ENCODE measurements around the gene IKZF2. TPM values are rescaled to one million over a fixed set of nuclear protein-coding genes. Genes with fewer than 3 reads are reported as not detected.

The IKZF2 gene
- total and polyA plus RNA-seq, 4 donors = 0.35 to 4.7 (median 2.5) TPM

DNA sequence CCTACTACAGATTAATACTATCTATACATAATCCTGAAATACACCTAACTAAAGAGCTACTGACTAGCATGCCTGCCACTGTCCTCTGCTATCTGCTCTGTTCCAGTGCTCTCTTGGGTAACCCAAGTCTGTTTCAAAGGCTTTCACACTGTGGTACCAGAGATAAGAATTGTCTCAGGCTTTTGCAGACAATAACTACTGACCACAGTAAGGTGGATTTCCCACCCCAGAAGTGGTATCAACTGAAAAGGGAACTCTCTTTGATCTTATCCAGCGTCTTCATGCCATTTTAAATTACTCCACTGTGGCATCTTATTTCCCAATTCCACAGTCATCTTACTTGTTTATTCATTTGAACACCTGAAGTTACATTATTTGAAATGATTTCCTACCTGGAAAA lies 190.2 kb downstream of the IKZF2 start:
- H3K36me3 ChIP-seq (ENCODE audit: control insufficient read depth in 4 of 4, insufficient read depth in 3 of 4, low read depth in 1 of 4, low read length in 3 of 4) = no peaks in the 10 kb centered on the region
- no peaks in the 10 kb centered on the region for H3K27me3 ChIP-seq (ENCODE audit: control insufficient read depth in 4 of 4, insufficient read depth in 4 of 4, low read length in 3 of 4)
- no peak for TF ChIP-seq RXRA (IDR thresholded peaks at IDR 0.05)
- TF ChIP-seq, protein P1, sequence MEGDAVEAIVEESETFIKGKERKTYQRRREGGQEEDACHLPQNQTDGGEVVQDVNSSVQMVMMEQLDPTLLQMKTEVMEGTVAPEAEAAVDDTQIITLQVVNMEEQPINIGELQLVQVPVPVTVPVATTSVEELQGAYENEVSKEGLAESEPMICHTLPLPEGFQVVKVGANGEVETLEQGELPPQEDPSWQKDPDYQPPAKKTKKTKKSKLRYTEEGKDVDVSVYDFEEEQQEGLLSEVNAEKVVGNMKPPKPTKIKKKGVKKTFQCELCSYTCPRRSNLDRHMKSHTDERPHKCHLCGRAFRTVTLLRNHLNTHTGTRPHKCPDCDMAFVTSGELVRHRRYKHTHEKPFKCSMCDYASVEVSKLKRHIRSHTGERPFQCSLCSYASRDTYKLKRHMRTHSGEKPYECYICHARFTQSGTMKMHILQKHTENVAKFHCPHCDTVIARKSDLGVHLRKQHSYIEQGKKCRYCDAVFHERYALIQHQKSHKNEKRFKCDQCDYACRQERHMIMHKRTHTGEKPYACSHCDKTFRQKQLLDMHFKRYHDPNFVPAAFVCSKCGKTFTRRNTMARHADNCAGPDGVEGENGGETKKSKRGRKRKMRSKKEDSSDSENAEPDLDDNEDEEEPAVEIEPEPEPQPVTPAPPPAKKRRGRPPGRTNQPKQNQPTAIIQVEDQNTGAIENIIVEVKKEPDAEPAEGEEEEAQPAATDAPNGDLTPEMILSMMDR (IDR thresholded peaks at IDR 0.05; ENCODE audit: low read depth, low read length, missing input control) = no peak
- TF ChIP-seq RAD21 (IDR thresholded peaks at IDR 0.05) = no peak
- no peak for TF ChIP-seq EGR1 (IDR thresholded peaks at IDR 0.05; ENCODE audit: low read depth in 2 of 2)
- TF ChIP-seq YY1 (IDR thresholded peaks at IDR 0.05) = no peak
- TF ChIP-seq HNF4A (conservative IDR thresholded peaks at IDR 0.05) = no peak
- TF ChIP-seq, protein P2, sequence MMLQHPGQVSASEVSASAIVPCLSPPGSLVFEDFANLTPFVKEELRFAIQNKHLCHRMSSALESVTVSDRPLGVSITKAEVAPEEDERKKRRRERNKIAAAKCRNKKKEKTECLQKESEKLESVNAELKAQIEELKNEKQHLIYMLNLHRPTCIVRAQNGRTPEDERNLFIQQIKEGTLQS (IDR thresholded peaks at IDR 0.05) = no peak
- TF ChIP-seq GABPA (IDR thresholded peaks at IDR 0.05 in 1 of 2, conservative IDR thresholded peaks at IDR 0.05 in 1 of 2) = no peak
- no peak for TF ChIP-seq NR2F2 (IDR thresholded peaks at IDR 0.05)
- TF ChIP-seq, protein P3, sequence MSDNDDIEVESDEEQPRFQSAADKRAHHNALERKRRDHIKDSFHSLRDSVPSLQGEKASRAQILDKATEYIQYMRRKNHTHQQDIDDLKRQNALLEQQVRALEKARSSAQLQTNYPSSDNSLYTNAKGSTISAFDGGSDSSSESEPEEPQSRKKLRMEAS (IDR thresholded peaks at IDR 0.05) = no peak
- no peak for TF ChIP-seq TAF1 (conservative IDR thresholded peaks at IDR 0.05)
- no peak for TF ChIP-seq HNF4G (IDR thresholded peaks at IDR 0.05)
- TF ChIP-seq, protein P4, sequence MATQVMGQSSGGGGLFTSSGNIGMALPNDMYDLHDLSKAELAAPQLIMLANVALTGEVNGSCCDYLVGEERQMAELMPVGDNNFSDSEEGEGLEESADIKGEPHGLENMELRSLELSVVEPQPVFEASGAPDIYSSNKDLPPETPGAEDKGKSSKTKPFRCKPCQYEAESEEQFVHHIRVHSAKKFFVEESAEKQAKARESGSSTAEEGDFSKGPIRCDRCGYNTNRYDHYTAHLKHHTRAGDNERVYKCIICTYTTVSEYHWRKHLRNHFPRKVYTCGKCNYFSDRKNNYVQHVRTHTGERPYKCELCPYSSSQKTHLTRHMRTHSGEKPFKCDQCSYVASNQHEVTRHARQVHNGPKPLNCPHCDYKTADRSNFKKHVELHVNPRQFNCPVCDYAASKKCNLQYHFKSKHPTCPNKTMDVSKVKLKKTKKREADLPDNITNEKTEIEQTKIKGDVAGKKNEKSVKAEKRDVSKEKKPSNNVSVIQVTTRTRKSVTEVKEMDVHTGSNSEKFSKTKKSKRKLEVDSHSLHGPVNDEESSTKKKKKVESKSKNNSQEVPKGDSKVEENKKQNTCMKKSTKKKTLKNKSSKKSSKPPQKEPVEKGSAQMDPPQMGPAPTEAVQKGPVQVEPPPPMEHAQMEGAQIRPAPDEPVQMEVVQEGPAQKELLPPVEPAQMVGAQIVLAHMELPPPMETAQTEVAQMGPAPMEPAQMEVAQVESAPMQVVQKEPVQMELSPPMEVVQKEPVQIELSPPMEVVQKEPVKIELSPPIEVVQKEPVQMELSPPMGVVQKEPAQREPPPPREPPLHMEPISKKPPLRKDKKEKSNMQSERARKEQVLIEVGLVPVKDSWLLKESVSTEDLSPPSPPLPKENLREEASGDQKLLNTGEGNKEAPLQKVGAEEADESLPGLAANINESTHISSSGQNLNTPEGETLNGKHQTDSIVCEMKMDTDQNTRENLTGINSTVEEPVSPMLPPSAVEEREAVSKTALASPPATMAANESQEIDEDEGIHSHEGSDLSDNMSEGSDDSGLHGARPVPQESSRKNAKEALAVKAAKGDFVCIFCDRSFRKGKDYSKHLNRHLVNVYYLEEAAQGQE (IDR thresholded peaks at IDR 0.05) = no peak
- TF ChIP-seq, protein P5, sequence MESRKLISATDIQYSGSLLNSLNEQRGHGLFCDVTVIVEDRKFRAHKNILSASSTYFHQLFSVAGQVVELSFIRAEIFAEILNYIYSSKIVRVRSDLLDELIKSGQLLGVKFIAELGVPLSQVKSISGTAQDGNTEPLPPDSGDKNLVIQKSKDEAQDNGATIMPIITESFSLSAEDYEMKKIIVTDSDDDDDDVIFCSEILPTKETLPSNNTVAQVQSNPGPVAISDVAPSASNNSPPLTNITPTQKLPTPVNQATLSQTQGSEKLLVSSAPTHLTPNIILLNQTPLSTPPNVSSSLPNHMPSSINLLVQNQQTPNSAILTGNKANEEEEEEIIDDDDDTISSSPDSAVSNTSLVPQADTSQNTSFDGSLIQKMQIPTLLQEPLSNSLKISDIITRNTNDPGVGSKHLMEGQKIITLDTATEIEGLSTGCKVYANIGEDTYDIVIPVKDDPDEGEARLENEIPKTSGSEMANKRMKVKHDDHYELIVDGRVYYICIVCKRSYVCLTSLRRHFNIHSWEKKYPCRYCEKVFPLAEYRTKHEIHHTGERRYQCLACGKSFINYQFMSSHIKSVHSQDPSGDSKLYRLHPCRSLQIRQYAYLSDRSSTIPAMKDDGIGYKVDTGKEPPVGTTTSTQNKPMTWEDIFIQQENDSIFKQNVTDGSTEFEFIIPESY (IDR thresholded peaks at IDR 0.05) = no peak
- no peak for TF ChIP-seq JUND (IDR thresholded peaks at IDR 0.05)
- no peak for TF ChIP-seq SP1 (IDR thresholded peaks at IDR 0.05)
- TF ChIP-seq FOXA1 (IDR thresholded peaks at IDR 0.05) = no peak
- 63% methylated on average over 1 of the region's 1 CpG for WGBS
- no peaks in the 10 kb centered on the region for H3K9me3 ChIP-seq (ENCODE audit: control insufficient read depth in 4 of 4, low read length in 3 of 4)
- no peaks in the 10 kb centered on the region for H3K4me1 ChIP-seq (ENCODE audit: control insufficient read depth in 4 of 4, insufficient read depth in 4 of 4, low read length in 3 of 4)
- DNase-seq (ENCODE audit: low spot score) = no peak
- H3K9ac ChIP-seq (ENCODE audit: low read depth in 1 of 2, low read length in 2 of 2) = no peak overlapping the region
- no peak overlapping the region for H3K4me3 ChIP-seq (ENCODE audit: low read depth in 1 of 3, low read length in 3 of 3)
- H3K27ac ChIP-seq (ENCODE audit: low read depth in 1 of 2, low read length in 2 of 2) = no peak overlapping the region

DNA sequence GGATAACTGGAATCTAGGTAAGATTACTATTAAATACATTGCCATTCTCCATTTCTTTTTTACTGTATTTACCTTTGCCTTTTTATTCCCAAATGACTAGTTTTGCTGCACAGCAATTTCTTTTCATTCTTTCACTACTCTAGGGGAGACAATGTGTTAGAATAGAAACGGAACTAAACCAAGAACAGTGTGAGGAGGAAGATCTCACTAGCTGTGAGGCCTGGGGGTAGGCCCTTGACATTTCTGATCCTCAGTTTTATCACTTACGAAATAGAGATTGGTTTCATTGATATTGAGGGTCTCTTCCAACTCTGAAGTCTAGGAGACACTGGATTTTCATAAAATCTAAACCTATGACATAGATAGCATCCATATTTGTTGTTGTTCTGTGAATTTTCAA lies 191.1 kb downstream of the IKZF2 start:
- 36% methylated on average over 2 of the region's 2 CpGs for WGBS
- TF ChIP-seq RXRA (IDR thresholded peaks at IDR 0.05) (no peak), NR2F2 (IDR thresholded peaks at IDR 0.05) (no peak), GABPA (IDR thresholded peaks at IDR 0.05 in 1 of 2, conservative IDR thresholded peaks at IDR 0.05 in 1 of 2) (no peak), RAD21 (IDR thresholded peaks at IDR 0.05) (no peak), YY1 (IDR thresholded peaks at IDR 0.05) (no peak), TAF1 (conservative IDR thresholded peaks at IDR 0.05) (no peak), JUND (IDR thresholded peaks at IDR 0.05) (no peak), EGR1 (IDR thresholded peaks at IDR 0.05; ENCODE audit: low read depth in 2 of 2) (no peak), SP1 (IDR thresholded peaks at IDR 0.05) (no peak), HNF4G (IDR thresholded peaks at IDR 0.05) (no peak), HNF4A (conservative IDR thresholded peaks at IDR 0.05) (no peak), FOXA1 (IDR thresholded peaks at IDR 0.05) (no peak), FOXA2 (IDR thresholded peaks at IDR 0.05) (no peak)
- TF ChIP-seq, protein P5 (IDR thresholded peaks at IDR 0.05) = no peak
- TF ChIP-seq, protein P2 (IDR thresholded peaks at IDR 0.05) = no peak
- TF ChIP-seq, protein P1 (IDR thresholded peaks at IDR 0.05; ENCODE audit: low read depth, low read length, missing input control) = no peak

More for the DNA sequence above, 191.1 kb downstream of the IKZF2 start:
- no peak for DNase-seq (ENCODE audit: low spot score)
- Histone ChIP-seq H3K9ac (ENCODE audit: low read depth in 1 of 2, low read length in 2 of 2) (no peak overlapping the region), H3K4me3 (ENCODE audit: low read depth in 1 of 3, low read length in 3 of 3) (no peak overlapping the region), H3K36me3 (ENCODE audit: control insufficient read depth in 4 of 4, insufficient read depth in 3 of 4, low read depth in 1 of 4, low read length in 3 of 4) (no peaks in the 10 kb centered on the region), H3K27me3 (ENCODE audit: control insufficient read depth in 4 of 4, insufficient read depth in 4 of 4, low read length in 3 of 4) (no peaks in the 10 kb centered on the region), H3K27ac (ENCODE audit: low read depth in 1 of 2, low read length in 2 of 2) (no peak overlapping the region), H3K4me1 (ENCODE audit: control insufficient read depth in 4 of 4, insufficient read depth in 4 of 4, low read length in 3 of 4) (no peaks in the 10 kb centered on the region), H3K9me3 (ENCODE audit: control insufficient read depth in 4 of 4, low read length in 3 of 4) (no peaks in the 10 kb centered on the region)
